ENCODE data around the gene BCLAF1. TPM values are rescaled to one million over a fixed set of nuclear protein-coding genes. Genes with fewer than 3 reads are reported as not detected.
A peak's percentile ranks its signal among the peaks of the same experiment; 100 is the strongest.

BCLAF1 gene
- total and polyA plus RNA-seq, 9 of the 15 experiments (the other 6 are each of a cell fraction or from before 2014, with no cell fraction given): 65.4 to 286 (median 165) TPM

- TF ChIP-seq ZNF668 (CRISPR knock-in tag; IDR thresholded peaks at IDR 0.05) (no peak), DIDO1 (tag; IDR thresholded peaks at IDR 0.05; ENCODE audit: low read depth) (no peak), SMAD3 (CRISPR knock-in tag; conservative IDR thresholded peaks at IDR 0.05) (no peak), ZNF324 (CRISPR knock-in tag; IDR thresholded peaks at IDR 0.05) (no peak), PHB2 (IDR thresholded peaks at IDR 0.05; ENCODE audit: low read depth) (0 out of 2 replicates have a peak, but pooled peaks have one; percentile 20), TCF3 (CRISPR knock-in tag; IDR thresholded peaks at IDR 0.05) (peak; percentile 95), PYGO2 (tag; IDR thresholded peaks at IDR 0.05) (no peak), HSF4 (CRISPR knock-in tag; IDR thresholded peaks at IDR 0.05; ENCODE audit: borderline replicate concordance) (no peak), HNRNPL (IDR thresholded peaks at IDR 0.05; ENCODE audit: low read depth, low read length) (no peak), ZBTB7A (IDR thresholded peaks at IDR 0.05; ENCODE audit: borderline replicate concordance, control insufficient read depth, low read depth, low read length) (no peak), TCF15 (CRISPR knock-in tag; IDR thresholded peaks at IDR 0.05) (no peak; the same call in 1 of the 2 replicates), PRMT5 (CRISPR knock-in tag; IDR thresholded peaks at IDR 0.05) (no peak), ETS1 (conservative IDR thresholded peaks at IDR 0.05; ENCODE audit: control insufficient read depth, low read depth, low read length) (no peak), SMARCA4 (IDR thresholded peaks at IDR 0.05) (peak; percentile 56; the same call in 1 of the 2 replicates), HDAC2 (IDR thresholded peaks at IDR 0.05) (0 out of 2 replicates have a peak, but pooled peaks have one; percentile 43), ZNF224 (CRISPR knock-in tag; IDR thresholded peaks at IDR 0.05) (no peak), BACH1 (tag; IDR thresholded peaks at IDR 0.05) (no peak), NFIX (CRISPR knock-in tag; IDR thresholded peaks at IDR 0.05; ENCODE audit: low read depth) (no peak), RREB1 (CRISPR knock-in tag; IDR thresholded peaks at IDR 0.05) (no peak), ZNF174 (CRISPR knock-in tag; IDR thresholded peaks at IDR 0.05) (no peak), NFIC (IDR thresholded peaks at IDR 0.05) (peak; percentile 92), KDM2B (CRISPR knock-in tag; IDR thresholded peaks at IDR 0.05) (no peak), KDM5B (IDR thresholded peaks at IDR 0.05; ENCODE audit: insufficient replicate concordance, low read depth, low read length) (no peak), RBM15 (IDR thresholded peaks at IDR 0.05; ENCODE audit: insufficient read depth, low read length) (no peak), MTA2 (IDR thresholded peaks at IDR 0.05; ENCODE audit: low read depth) (peak; percentile 75)
These were observed 17.7 kb upstream of the BCLAF1 start (continued) for GRCh38 chr6:136307351-136307750.
